Measurements from ENCODE around the gene EMID1.

The EMID1 gene

GRCh38 chr22:29205594-29206371 is at the start of gene EMID1:
TSS of gene EMID1 (plus strand) at chr22:29205896. CDS start at chr22:29206039, 143 bp downstream.
- no peak within 1 kb of the TSS for H3K27ac ChIP-seq (ENCODE audit: low read depth, low read length)
- H3K4me1 ChIP-seq (ENCODE audit: control insufficient read depth in 1 of 2, insufficient read depth in 2 of 2, low read length in 2 of 2), result peaks cover 17 to 40% of the 10 kb centered on the region in 2 donors
- peak within 1 kb of the TSS; percentile 34 to 64 for H3K9ac ChIP-seq (ENCODE audit: low read depth in 1 of 2, low read length in 2 of 2)
- H3K4me3 ChIP-seq (ENCODE audit: low read depth in 1 of 2, low read length in 2 of 2), result peak within 1 kb of the TSS; percentile 65 to 68
- H3K9me3 ChIP-seq (ENCODE audit: control insufficient read depth in 1 of 2, low read length in 2 of 2), result no peaks in the 10 kb centered on the region
- peaks cover 8 to 13% of the 10 kb centered on the region in 2 donors for H3K27me3 ChIP-seq (ENCODE audit: control insufficient read depth in 1 of 2, insufficient read depth in 2 of 2, low read length in 2 of 2)
- H3K36me3 ChIP-seq (ENCODE audit: control insufficient read depth in 1 of 2, insufficient read depth in 2 of 2, low read length in 2 of 2), result no peaks in the 10 kb centered on the region

- Histone ChIP-seq H3K4me1 (ENCODE audit: control insufficient read depth in 1 of 2, insufficient read depth in 2 of 2, low read length in 2 of 2) (peaks cover 9 to 17% of the 10 kb centered on the region in 2 donors), H3K27me3 (ENCODE audit: control insufficient read depth in 1 of 2, insufficient read depth in 2 of 2, low read length in 2 of 2) (no peaks in the 10 kb centered on the region)
Measured at GRCh38 chr22:29155966-29156365, 49.7 kb upstream of the EMID1 start.

GRCh38 chr22:29156507-29156906 is 49.2 kb upstream of the EMID1 start:
- Histone ChIP-seq H3K36me3 (ENCODE audit: control insufficient read depth in 1 of 2, insufficient read depth in 2 of 2, low read length in 2 of 2) (no peaks in the 10 kb centered on the region), H3K4me1 (ENCODE audit: control insufficient read depth in 1 of 2, insufficient read depth in 2 of 2, low read length in 2 of 2) (peaks cover 9 to 17% of the 10 kb centered on the region in 2 donors), H3K9me3 (ENCODE audit: control insufficient read depth in 1 of 2, low read length in 2 of 2) (no peaks in the 10 kb centered on the region), H3K4me3 (ENCODE audit: low read depth in 1 of 2, low read length in 2 of 2) (no peak overlapping the region), H3K27ac (ENCODE audit: low read depth, low read length) (no peak overlapping the region), H3K9ac (ENCODE audit: low read depth in 1 of 2, low read length in 2 of 2) (no peak overlapping the region), H3K27me3 (ENCODE audit: control insufficient read depth in 1 of 2, insufficient read depth in 2 of 2, low read length in 2 of 2) (no peaks in the 10 kb centered on the region)

More at GRCh38 chr22:29155966-29156365, 49.7 kb upstream of the EMID1 start:
- Histone ChIP-seq H3K9me3 (ENCODE audit: control insufficient read depth in 1 of 2, low read length in 2 of 2) (no peaks in the 10 kb centered on the region), H3K36me3 (ENCODE audit: control insufficient read depth in 1 of 2, insufficient read depth in 2 of 2, low read length in 2 of 2) (no peaks in the 10 kb centered on the region), H3K4me3 (ENCODE audit: low read depth in 1 of 2, low read length in 2 of 2) (no peak overlapping the region), H3K9ac (ENCODE audit: low read depth in 1 of 2, low read length in 2 of 2) (no peak overlapping the region), H3K27ac (ENCODE audit: low read depth, low read length) (no peak overlapping the region)

- Histone ChIP-seq H3K36me3 (ENCODE audit: control insufficient read depth in 1 of 2, insufficient read depth in 2 of 2, low read length in 2 of 2) (no peaks in the 10 kb centered on the region), H3K4me1 (ENCODE audit: control insufficient read depth in 1 of 2, insufficient read depth in 2 of 2, low read length in 2 of 2) (peaks cover 6 to 9% of the 10 kb centered on the region in 2 donors), H3K4me3 (ENCODE audit: low read depth in 1 of 2, low read length in 2 of 2) (no peak overlapping the region)
Measured at GRCh38 chr22:29157759-29158535, 47.7 kb upstream of the EMID1 start.

GRCh38 chr22:29158546-29158945 is 47.1 kb upstream of the EMID1 start:
- Histone ChIP-seq H3K4me3 (ENCODE audit: low read depth in 1 of 2, low read length in 2 of 2) (no peak overlapping the region), H3K36me3 (ENCODE audit: control insufficient read depth in 1 of 2, insufficient read depth in 2 of 2, low read length in 2 of 2) (no peaks in the 10 kb centered on the region), H3K27me3 (ENCODE audit: control insufficient read depth in 1 of 2, insufficient read depth in 2 of 2, low read length in 2 of 2) (no peaks in the 10 kb centered on the region)

More at GRCh38 chr22:29157759-29158535, 47.7 kb upstream of the EMID1 start:
- no peak overlapping the region for H3K9ac ChIP-seq (ENCODE audit: low read depth in 1 of 2, low read length in 2 of 2)
- H3K27me3 ChIP-seq (ENCODE audit: control insufficient read depth in 1 of 2, insufficient read depth in 2 of 2, low read length in 2 of 2), result no peaks in the 10 kb centered on the region
- no peaks in the 10 kb centered on the region for H3K9me3 ChIP-seq (ENCODE audit: control insufficient read depth in 1 of 2, low read length in 2 of 2)
- no peak overlapping the region for H3K27ac ChIP-seq (ENCODE audit: low read depth, low read length)

GRCh38 chr22:29163808-29164207 is 41.9 kb upstream of the EMID1 start:
- H3K27ac ChIP-seq (ENCODE audit: low read depth, low read length), result no peak overlapping the region
- H3K4me1 ChIP-seq (ENCODE audit: control insufficient read depth in 1 of 2, insufficient read depth in 2 of 2, low read length in 2 of 2), result peaks cover 0 to 9% of the 10 kb centered on the region in 2 donors
- H3K36me3 ChIP-seq (ENCODE audit: control insufficient read depth in 1 of 2, insufficient read depth in 2 of 2, low read length in 2 of 2), result no peaks in the 10 kb centered on the region
- no peak overlapping the region for H3K4me3 ChIP-seq (ENCODE audit: low read depth in 1 of 2, low read length in 2 of 2)
- H3K9me3 ChIP-seq (ENCODE audit: control insufficient read depth in 1 of 2, low read length in 2 of 2), result no peaks in the 10 kb centered on the region
- H3K9ac ChIP-seq (ENCODE audit: low read depth in 1 of 2, low read length in 2 of 2), result no peak overlapping the region
- H3K27me3 ChIP-seq (ENCODE audit: control insufficient read depth in 1 of 2, insufficient read depth in 2 of 2, low read length in 2 of 2), result no peaks in the 10 kb centered on the region

More at GRCh38 chr22:29158546-29158945, 47.1 kb upstream of the EMID1 start:
- peaks cover 6 to 9% of the 10 kb centered on the region in 2 donors for H3K4me1 ChIP-seq (ENCODE audit: control insufficient read depth in 1 of 2, insufficient read depth in 2 of 2, low read length in 2 of 2)
- no peaks in the 10 kb centered on the region for H3K9me3 ChIP-seq (ENCODE audit: control insufficient read depth in 1 of 2, low read length in 2 of 2)
- no peak overlapping the region for H3K27ac ChIP-seq (ENCODE audit: low read depth, low read length)
- H3K9ac ChIP-seq (ENCODE audit: low read depth in 1 of 2, low read length in 2 of 2), result no peak overlapping the region

GRCh38 chr22:29165321-29166060 is 40.2 kb upstream of the EMID1 start:
- H3K27ac ChIP-seq (ENCODE audit: low read depth, low read length), result no peak overlapping the region

GRCh38 chr22:29166180-29166579 is 39.5 kb upstream of the EMID1 start:
- H3K4me1 ChIP-seq (ENCODE audit: control insufficient read depth in 1 of 2, insufficient read depth in 2 of 2, low read length in 2 of 2), result peaks cover 0 to 9% of the 10 kb centered on the region in 2 donors
- no peak overlapping the region for H3K9ac ChIP-seq (ENCODE audit: low read depth in 1 of 2, low read length in 2 of 2)
- no peaks in the 10 kb centered on the region for H3K27me3 ChIP-seq (ENCODE audit: control insufficient read depth in 1 of 2, insufficient read depth in 2 of 2, low read length in 2 of 2)
- H3K4me3 ChIP-seq (ENCODE audit: low read depth in 1 of 2, low read length in 2 of 2), result no peak overlapping the region
- H3K27ac ChIP-seq (ENCODE audit: low read depth, low read length), result no peak overlapping the region
- H3K36me3 ChIP-seq (ENCODE audit: control insufficient read depth in 1 of 2, insufficient read depth in 2 of 2, low read length in 2 of 2), result no peaks in the 10 kb centered on the region
- H3K9me3 ChIP-seq (ENCODE audit: control insufficient read depth in 1 of 2, low read length in 2 of 2), result no peaks in the 10 kb centered on the region

More at GRCh38 chr22:29165321-29166060, 40.2 kb upstream of the EMID1 start:
- Histone ChIP-seq H3K4me1 (ENCODE audit: control insufficient read depth in 1 of 2, insufficient read depth in 2 of 2, low read length in 2 of 2) (peaks cover 0 to 9% of the 10 kb centered on the region in 2 donors), H3K9ac (ENCODE audit: low read depth in 1 of 2, low read length in 2 of 2) (no peak overlapping the region), H3K4me3 (ENCODE audit: low read depth in 1 of 2, low read length in 2 of 2) (no peak overlapping the region), H3K9me3 (ENCODE audit: control insufficient read depth in 1 of 2, low read length in 2 of 2) (no peaks in the 10 kb centered on the region), H3K36me3 (ENCODE audit: control insufficient read depth in 1 of 2, insufficient read depth in 2 of 2, low read length in 2 of 2) (no peaks in the 10 kb centered on the region), H3K27me3 (ENCODE audit: control insufficient read depth in 1 of 2, insufficient read depth in 2 of 2, low read length in 2 of 2) (no peaks in the 10 kb centered on the region)

- H3K4me3 ChIP-seq (ENCODE audit: low read depth in 1 of 2, low read length in 2 of 2), result no peak overlapping the region
- no peak overlapping the region for H3K27ac ChIP-seq (ENCODE audit: low read depth, low read length)
- H3K36me3 ChIP-seq (ENCODE audit: control insufficient read depth in 1 of 2, insufficient read depth in 2 of 2, low read length in 2 of 2), result no peaks in the 10 kb centered on the region
- H3K9ac ChIP-seq (ENCODE audit: low read depth in 1 of 2, low read length in 2 of 2), result no peak overlapping the region
- peaks cover 0 to 9% of the 10 kb centered on the region in 2 donors for H3K4me1 ChIP-seq (ENCODE audit: control insufficient read depth in 1 of 2, insufficient read depth in 2 of 2, low read length in 2 of 2)
- H3K27me3 ChIP-seq (ENCODE audit: control insufficient read depth in 1 of 2, insufficient read depth in 2 of 2, low read length in 2 of 2), result no peaks in the 10 kb centered on the region
- H3K9me3 ChIP-seq (ENCODE audit: control insufficient read depth in 1 of 2, low read length in 2 of 2), result no peaks in the 10 kb centered on the region
Measured at GRCh38 chr22:29167032-29167911, 38.4 kb upstream of the EMID1 start.

Measured in duodenal mucosa (tissue), 2 donors.